Measurements from ENCODE around the gene TRIM67. TPM values are rescaled to one million over a fixed set of nuclear protein-coding genes. Genes with fewer than 3 reads are reported as not detected.

TRIM67 gene
- polyA plus RNA-seq, 3 donors: 0.02 to 0.11 (median 0.03) TPM

DNA sequence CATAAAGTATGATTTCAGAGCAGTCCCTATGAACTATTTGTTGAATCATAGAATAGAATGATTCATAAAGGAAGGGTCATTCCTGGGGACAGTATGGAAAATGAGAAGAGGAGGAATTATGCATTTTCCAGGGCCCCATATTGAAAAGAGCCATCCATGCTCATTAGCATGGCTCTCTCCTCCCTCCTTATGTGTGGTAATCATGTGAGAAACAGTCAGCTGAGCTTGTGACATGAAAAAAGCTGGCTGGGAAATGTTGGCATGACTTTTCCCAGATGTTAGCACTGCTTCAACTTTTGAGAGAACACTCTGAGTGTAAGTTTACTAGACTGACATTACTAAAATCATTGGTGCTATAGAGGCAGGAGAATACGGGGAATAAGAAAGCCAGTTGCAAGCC is 16.1 kb downstream of the TRIM67 start:
- H3K27ac ChIP-seq (ENCODE audit: low read depth, low read length): no peak overlapping the region
- WGBS, 3 donors: 67 to 85% (median 83%) methylated on average over 1 of the region's 1 CpG

- 94 to 97% (median 97%) methylated on average over 2 of the region's 2 CpGs for WGBS, 3 donors
- H3K27ac ChIP-seq (ENCODE audit: low read depth, low read length): no peak overlapping the region
These were observed 17.1 kb downstream of the TRIM67 start for GRCh38 chr1:231178970-231179369.

DNA sequence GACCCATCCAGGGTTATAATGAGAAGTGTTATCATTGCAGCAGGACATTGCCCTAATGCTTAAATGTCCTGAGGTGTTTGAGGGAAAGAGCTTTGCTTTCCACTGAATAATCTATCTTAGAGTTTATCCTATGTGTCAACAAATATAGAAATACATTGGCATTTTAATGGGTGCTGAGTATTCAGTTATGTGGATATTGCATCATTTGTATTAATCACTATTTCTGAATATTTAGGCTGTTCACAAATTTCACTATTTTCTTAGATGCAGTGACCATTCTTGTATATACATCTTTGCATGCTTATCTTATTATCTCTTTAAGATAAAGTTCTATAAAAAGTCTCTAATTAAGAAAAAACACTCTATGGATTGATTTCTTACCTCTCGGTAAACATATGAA is 18.2 kb downstream of the TRIM67 start:
- WGBS, 3 donors: 93 to 98% (median 95%) methylated on average over 1 of the region's 1 CpG
- no peak overlapping the region for H3K27ac ChIP-seq (ENCODE audit: low read depth, low read length)

DNA sequence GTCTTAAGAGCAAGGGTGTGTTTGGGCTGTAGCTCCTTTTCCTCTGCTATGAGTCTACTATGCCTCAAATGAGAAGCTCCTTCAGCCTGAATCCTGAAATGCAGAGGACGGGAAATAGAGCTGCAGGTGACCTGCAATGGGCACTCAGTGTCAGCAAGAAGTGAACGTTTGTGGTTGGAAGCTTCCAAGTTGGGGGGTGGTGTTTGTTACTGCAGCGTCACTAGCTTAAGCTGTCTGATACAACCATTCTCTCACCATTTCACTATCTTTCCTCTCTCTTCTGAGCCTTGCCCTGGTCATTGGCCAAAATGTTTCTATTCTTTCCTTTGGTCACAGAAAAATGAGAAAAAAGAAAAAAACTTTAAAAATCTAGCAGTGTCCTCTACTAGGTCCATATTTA is 19.4 kb downstream of the TRIM67 start:
- no peak overlapping the region for H3K27ac ChIP-seq (ENCODE audit: low read depth, low read length)
- 73 to 88% (median 84%) methylated on average over 3 of the region's 3 CpGs for WGBS, 3 donors

- WGBS, 3 donors: 78 to 83% (median 80%) methylated on average over 6 of the region's 6 CpGs
- H3K27ac ChIP-seq (ENCODE audit: low read depth, low read length): no peak overlapping the region
These were observed 20.5 kb downstream of the TRIM67 start for GRCh38 chr1:231182317-231182716.

- no peak overlapping the region for H3K27ac ChIP-seq (ENCODE audit: low read depth, low read length)
- 61 to 68% (median 61%) methylated on average over 13 of the region's 13 CpGs for WGBS, 3 donors
These were observed 22.1 kb downstream of the TRIM67 start for GRCh38 chr1:231183639-231184590.

DNA sequence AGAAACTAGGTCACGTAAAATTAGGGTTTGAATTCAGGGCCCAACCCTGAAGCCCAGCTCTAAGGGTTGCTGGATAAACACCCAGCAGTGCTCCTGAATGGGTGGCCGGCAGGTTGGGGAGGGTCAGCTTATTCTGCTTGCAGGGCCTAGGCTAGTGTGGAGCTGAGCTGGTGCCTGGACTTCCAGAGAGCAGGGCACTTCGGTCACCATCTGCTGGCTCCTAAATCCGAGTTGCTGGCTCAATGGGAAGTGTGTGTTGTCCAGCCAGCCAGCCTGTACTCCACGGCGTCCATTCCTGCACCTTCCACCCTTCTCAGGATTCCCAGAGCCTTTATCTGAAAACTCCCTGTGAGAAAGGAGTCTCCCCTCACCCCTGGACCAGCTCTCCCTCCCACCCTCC is 23.0 kb downstream of the TRIM67 start:
- no peak overlapping the region for H3K27ac ChIP-seq (ENCODE audit: low read depth, low read length)
- 85 to 86% (median 85%) methylated on average over 6 of the region's 6 CpGs for WGBS, 3 donors

GRCh38 chr1:231185391-231185790 is 23.5 kb downstream of the TRIM67 start:
- no peak overlapping the region for H3K27ac ChIP-seq (ENCODE audit: low read depth, low read length)
- WGBS, 3 donors: 82 to 90% (median 85%) methylated on average over 11 of the region's 11 CpGs

GRCh38 chr1:231186356-231187115 is 24.7 kb downstream of the TRIM67 start:
- 78 to 81% (median 78%) methylated on average over 11 of the region's 11 CpGs for WGBS, 3 donors

GRCh38 chr1:231187571-231187970 is 25.7 kb downstream of the TRIM67 start:
- WGBS, 3 donors: 33 to 53% (median 39%) methylated on average over 10 of the region's 10 CpGs
- H3K27ac ChIP-seq (ENCODE audit: low read depth, low read length): no peak overlapping the region

More at GRCh38 chr1:231186356-231187115, 24.7 kb downstream of the TRIM67 start:
- H3K27ac ChIP-seq (ENCODE audit: low read depth, low read length): no peak overlapping the region

GRCh38 chr1:231188072-231188471 is 26.2 kb downstream of the TRIM67 start:
- H3K27ac ChIP-seq (ENCODE audit: low read depth, low read length): no peak overlapping the region
- WGBS, 3 donors: 56 to 65% (median 60%) methylated on average over 3 of the region's 3 CpGs

DNA sequence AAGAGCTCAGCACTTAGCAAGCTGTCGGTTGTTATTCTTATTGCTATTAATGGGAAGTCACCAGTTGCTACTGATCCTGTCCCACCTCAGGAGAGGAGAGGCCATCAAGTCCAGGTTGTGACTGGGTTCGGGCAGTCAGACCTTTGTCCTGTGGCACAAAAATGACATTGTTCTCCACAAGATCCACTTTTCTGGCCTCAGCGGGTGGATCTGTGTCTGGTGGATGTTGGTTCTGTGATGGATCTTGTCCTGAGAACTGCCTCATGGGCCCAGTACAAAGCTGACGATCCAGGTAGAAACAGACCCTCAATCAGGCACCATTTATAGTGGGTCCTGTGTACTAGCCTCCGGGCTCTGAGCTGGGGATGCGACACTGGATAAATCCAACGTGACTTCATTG is 26.9 kb downstream of the TRIM67 start:
- no peak overlapping the region for H3K27ac ChIP-seq (ENCODE audit: low read depth, low read length)
- 86 to 94% (median 94%) methylated on average over 7 of the region's 7 CpGs for WGBS, 3 donors

- no peak overlapping the region for H3K27ac ChIP-seq (ENCODE audit: low read depth, low read length)
- 76 to 91% (median 90%) methylated on average over 5 of the region's 5 CpGs for WGBS, 3 donors
These were observed 27.9 kb downstream of the TRIM67 start for GRCh38 chr1:231189683-231190270.

- no peak overlapping the region for H3K27ac ChIP-seq (ENCODE audit: low read depth, low read length)
- 94 to 97% (median 96%) methylated on average over 9 to 10 of the region's 10 CpGs for WGBS, 3 donors
These were observed 28.6 kb downstream of the TRIM67 start for GRCh38 chr1:231190456-231190855.

GRCh38 chr1:231192620-231193163 is 30.8 kb downstream of the TRIM67 start:
- 37 to 50% (median 47%) methylated on average over 12 of the region's 12 CpGs for WGBS, 3 donors

DNA sequence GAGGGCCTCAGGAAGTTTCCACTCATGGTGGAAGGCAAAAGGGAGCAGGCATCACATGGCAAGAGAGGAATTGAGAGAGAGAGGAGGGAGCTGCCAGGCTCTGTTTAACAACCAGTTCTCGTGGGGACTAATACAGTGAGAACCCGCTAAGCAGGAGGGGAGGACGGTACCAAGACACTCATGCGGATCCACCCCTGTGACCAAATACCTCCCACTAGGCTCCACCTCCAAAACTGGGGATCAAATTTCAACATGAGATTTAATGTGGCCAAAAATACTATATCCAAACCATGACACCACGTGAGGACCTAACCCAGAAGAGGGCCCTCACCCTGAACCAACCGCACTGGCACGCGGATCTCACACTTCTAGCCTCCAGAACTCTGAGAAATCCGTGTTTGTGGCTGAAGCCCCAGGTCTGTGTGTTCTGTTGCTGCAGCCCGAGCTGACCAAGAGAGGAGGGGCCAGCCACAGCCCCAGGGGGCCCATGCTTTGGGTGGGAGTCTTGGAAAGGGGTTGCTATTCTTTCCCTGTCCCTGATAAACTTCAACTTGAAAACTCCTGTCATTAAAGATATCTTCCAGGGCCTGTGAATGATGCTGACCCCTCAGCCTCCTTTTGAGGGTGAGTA is 32.0 kb downstream of the TRIM67 start:
- WGBS, 3 donors: 72 to 84% (median 74%) methylated on average over 10 of the region's 10 CpGs
- H3K27ac ChIP-seq (ENCODE audit: low read depth, low read length): no peak overlapping the region

More at GRCh38 chr1:231192620-231193163, 30.8 kb downstream of the TRIM67 start:
- H3K27ac ChIP-seq (ENCODE audit: low read depth, low read length): no peak overlapping the region

DNA sequence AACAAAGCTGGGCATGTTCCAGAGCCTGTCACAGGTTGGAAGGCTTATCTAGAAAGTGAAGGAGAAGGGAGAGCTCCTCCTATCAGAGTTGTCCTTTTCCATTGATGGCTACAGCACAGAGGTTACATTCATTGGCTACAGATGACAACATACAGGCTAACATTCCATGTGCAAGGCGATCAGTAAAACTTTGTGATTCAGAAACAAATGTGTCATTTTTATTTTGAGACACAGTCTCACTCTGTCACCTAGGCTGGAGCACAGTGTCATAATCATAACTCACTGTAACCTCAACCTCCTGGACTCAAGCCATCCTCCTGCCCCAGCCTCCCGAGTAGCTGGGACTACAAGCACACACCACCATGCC is 32.6 kb downstream of the TRIM67 start:
- no peak overlapping the region for H3K27ac ChIP-seq (ENCODE audit: low read depth, low read length)
- 77 to 93% (median 84%) methylated on average over 2 of the region's 2 CpGs for WGBS, 3 donors

- H3K27ac ChIP-seq (ENCODE audit: low read depth, low read length): no peak overlapping the region
- 72 to 77% (median 76%) methylated on average over 8 of the region's 8 CpGs for WGBS, 3 donors
These were observed 33.1 kb downstream of the TRIM67 start for GRCh38 chr1:231194843-231195516.

All from adipose tissue (tissue), 3 donors.